CD4-positive, alpha-beta memory T cell (primary cell): ENCODE data around the gene LIG3. TPM values are rescaled to one million over a fixed set of nuclear protein-coding genes. Genes with fewer than 3 reads are reported as not detected.
"Not testable (repeated sequence)": the region's sequence is repeated elsewhere in the genome, so short reads cannot be mapped to it uniquely, and the experiment has no call there.

ENCODE experiments used
- CTCF ChIA-PET: fragments of 350-600 bp; sonication (Branson Sonifier 250); formaldehyde crosslinking; loops from one replicate; lab custom pipeline; 2021; ENCODE audit warnings: inconsistent platforms; ENCODE audit not compliant: partially characterized antibody; lab: Charles Lee
- POLR2A ChIA-PET: fragments of 350-600 bp; sonication (Branson Sonifier 250); formaldehyde crosslinking; loops from one replicate; lab custom pipeline; 2021; ENCODE audit not compliant: partially characterized antibody; lab: Charles Lee
- DNase-seq, 5 donors: peaks; one replicate each; pipeline versions ENCODE4 v3.0.0 to v3.0.0-alpha.2; 2020 to 2022; ENCODE audit warnings: mixed read lengths in 1 of 5
- H3K27ac ChIP-seq: one replicate; pipeline ENCODE4 v1.7.0; 2013; ENCODE audit warnings: low read depth, low read length
- H3K27me3 ChIP-seq: 2 replicates; pipeline ENCODE4 v1.7.0; 2013; ENCODE audit warnings: mild to moderate bottlenecking, low read length, moderate library complexity; ENCODE audit not compliant: insufficient read depth
- H3K36me3 ChIP-seq: 2 replicates; pipeline ENCODE4 v1.7.0; 2013; ENCODE audit warnings: mild to moderate bottlenecking, low read length, moderate library complexity; ENCODE audit not compliant: insufficient read depth
- H3K4me1 ChIP-seq: 2 replicates; pipeline ENCODE4 v1.7.0; 2013; ENCODE audit warnings: mild to moderate bottlenecking, low read length, moderate library complexity; ENCODE audit not compliant: insufficient read depth
- H3K4me3 ChIP-seq, 2 donors: one replicate each; pipeline ENCODE4 v1.7.0; 2013; ENCODE audit warnings: low read length in 2 of 2, mild to moderate bottlenecking in 1 of 2
- H3K9me3 ChIP-seq, 2 donors: one replicate each; pipeline ENCODE4 v1.7.0; 2013; ENCODE audit warnings: low read length in 2 of 2, control low read depth in 1 of 2; ENCODE audit not compliant: control insufficient read depth in 1 of 2
- H3K27ac Mint-ChIP-seq, 7 donors: one replicate each; pipeline ENCODE4 v1.8.0; 2020 to 2021; ENCODE audit warnings: mixed read lengths in 7 of 7, mild to moderate bottlenecking in 6 of 7, inconsistent platforms in 3 of 7, moderate library complexity in 3 of 7
- H3K27me3 Mint-ChIP-seq, 2 donors: one replicate each; pipeline ENCODE4 v1.8.0; 2020 to 2021; ENCODE audit warnings: mixed read lengths in 2 of 2
- H3K36me3 Mint-ChIP-seq, 2 donors: one replicate each; pipeline ENCODE4 v1.8.0; 2020 to 2021; ENCODE audit warnings: mixed read lengths in 2 of 2, inconsistent platforms in 1 of 2, mild to moderate bottlenecking in 1 of 2
- H3K4me1 Mint-ChIP-seq, 4 donors: one replicate each; pipeline ENCODE4 v1.8.0; 2020 to 2021; ENCODE audit warnings: mixed read lengths in 4 of 4, mild to moderate bottlenecking in 1 of 4
- H3K4me3 Mint-ChIP-seq, 8 donors: one replicate each; pipeline ENCODE4 v1.8.0; 2020 to 2021; ENCODE audit warnings: mixed read lengths in 8 of 8, mild to moderate bottlenecking in 7 of 8, moderate library complexity in 6 of 8, inconsistent platforms in 3 of 8
- H3K9me3 Mint-ChIP-seq, 8 donors: one replicate each; pipeline ENCODE4 v1.8.0; 2020 to 2021; ENCODE audit warnings: mixed read lengths in 8 of 8, mild to moderate bottlenecking in 5 of 8, inconsistent platforms in 3 of 8, moderate library complexity in 1 of 8
- intact Hi-C: fragments of 100-400 bp; cut with micrococcal nuclease; formaldehyde crosslinking; loops from one replicate; pipeline ENCODE4 v1.15.1; 2023
- polyA plus RNA-seq, 2 donors: library from polyadenylated mRNA; unstranded; fragments of 300-500 nt; fragmentation: Illumina TruSeq; gene quantifications; one replicate each; pipeline ENCODE4 v1.2.3, GENCODE V29; 2021
- total RNA-seq, 2 experiments: library from RNA; stranded (reverse); gene quantifications; one replicate each; pipeline ENCODE4 v1.2.3, GENCODE V29; 2021

The LIG3 gene
- total RNA-seq: 10 to 100 TPM; 41.9 to 50.8 TPM
- polyA plus RNA-seq: 10 to 100 TPM in 1 of 2 donors, 1 to 10 TPM in 1; 7.7 to 16.3 TPM

DNA sequence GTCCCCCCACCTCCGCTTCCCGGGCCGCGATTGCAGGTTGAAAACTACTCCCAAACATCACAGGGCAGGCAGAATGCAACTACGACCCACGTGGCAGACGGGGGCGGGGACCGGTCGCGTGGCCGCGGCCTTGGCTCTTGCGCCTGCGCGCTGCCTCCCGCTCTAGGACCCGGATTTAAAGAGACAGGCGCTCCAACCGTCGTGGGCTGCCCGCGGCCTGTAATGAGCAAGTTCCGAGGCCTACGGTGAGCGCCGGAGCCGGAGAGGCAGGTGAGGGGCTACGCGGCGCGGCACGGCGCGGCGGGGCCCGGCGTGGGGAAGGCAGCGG is at the start of gene LIG3:
Gene LIG3, plus strand, starts transcription at position 160 of the 328 bp plus-strand sequence. CDS start 2,494 bp downstream, outside the sequence.
- Mint-ChIP-seq H3K9me3 (no peaks in the 10 kb centered on the region), H3K27me3 (no peaks in the 10 kb centered on the region), H3K4me1 (peaks cover 38 to 53% (median 46%) of the 10 kb centered on the region in 4 donors), H3K4me3 (peak within 1 kb of the TSS; percentile 92 to 98 (median 94)), H3K36me3 (peaks cover 17 to 25% of the 10 kb centered on the region in 2 donors), H3K27ac (peak within 1 kb of the TSS; percentile 93 to 99 (median 98))
- POLR2A ChIA-PET: interaction anchor here (0.8 to 4.4 kb wide), 21 partner anchors 12 to 828 kb away, joined by 3 to 43 read pairs (median 5); partner anchors contain the start of genes CCT6B, NLE1, PEX12 and RAD51D
- DNase-seq: peak; percentile 92 to 95 (median 93)
- H3K4me3 ChIP-seq: peak within 1 kb of the TSS; percentile 53 to 68
- H3K27me3 ChIP-seq: no peaks in the 10 kb centered on the region
- H3K9me3 ChIP-seq: no peaks in the 10 kb centered on the region
- H3K27ac ChIP-seq: peak within 1 kb of the TSS; percentile 97
- intact Hi-C loops: loop anchor here (1.0 to 5.0 kb wide), 3 partner anchors 19 to 138 kb away; partner anchors contain the start of genes CCT6B, RFFL and ZNF830
- CTCF ChIA-PET: interaction anchor here (1.0 to 4.7 kb wide), 6 partner anchors 11 to 438 kb away, joined by 3 to 25 read pairs (median 11); partner anchors contain the start of genes RAD51D and RFFL
- H3K4me1 ChIP-seq: peaks cover 41% of the 10 kb centered on the region
- no peaks in the 10 kb centered on the region for H3K36me3 ChIP-seq

DNA sequence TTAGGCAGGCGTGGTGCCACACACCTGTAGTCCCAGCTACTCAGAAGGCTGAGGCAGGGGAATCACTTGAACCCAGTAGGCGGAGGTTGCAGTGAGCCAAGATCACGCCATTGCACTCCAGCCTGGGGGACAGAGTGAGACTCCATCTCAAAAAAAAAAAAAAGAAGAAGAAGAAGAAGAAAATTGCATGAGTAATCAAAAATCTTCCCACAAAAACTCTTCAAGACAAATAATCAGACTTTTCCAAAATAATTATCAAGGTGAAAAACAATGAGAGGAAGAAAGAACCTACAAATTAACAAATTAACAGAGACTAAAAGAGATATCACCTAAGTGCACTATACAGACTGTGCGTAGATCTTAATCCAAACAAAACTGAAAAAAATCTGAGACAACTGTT is 29.5 kb upstream of the LIG3 start:
- H3K4me1 Mint-ChIP-seq, H3K9me3 Mint-ChIP-seq, H3K27me3 Mint-ChIP-seq, H3K4me3 ChIP-seq, DNase-seq, H3K9me3 ChIP-seq, H3K36me3 ChIP-seq, H3K4me1 ChIP-seq, H3K4me3 Mint-ChIP-seq, H3K27me3 ChIP-seq, H3K36me3 Mint-ChIP-seq, H3K27ac ChIP-seq, intact Hi-C loops, H3K27ac Mint-ChIP-seq, CTCF ChIA-PET, POLR2A ChIA-PET: not testable (repeated sequence)

DNA sequence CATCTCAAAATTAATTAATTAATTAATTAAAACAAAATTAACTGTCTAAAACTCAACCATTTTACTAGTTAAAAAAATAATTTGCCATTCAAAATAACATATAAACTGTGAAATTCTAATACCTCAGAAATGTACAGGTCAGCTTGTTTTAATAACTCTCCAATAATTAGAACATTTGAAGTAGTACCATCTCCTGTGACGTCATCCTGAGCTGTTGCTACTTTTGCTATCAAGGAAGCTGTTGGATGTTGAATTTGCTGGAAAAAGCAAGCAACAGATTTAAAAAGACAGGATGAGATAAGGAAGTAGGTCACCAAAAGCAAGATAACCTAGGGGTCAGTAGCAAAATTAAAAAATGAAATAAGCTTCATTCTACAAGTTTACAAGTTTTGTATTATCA is 21.9 kb upstream of the LIG3 start:
- H3K27ac ChIP-seq: no peak overlapping the region
- DNase-seq: no peak
- ChIA-PET POLR2A (interaction anchor here (1.1 kb wide), 1 partner anchor 16 kb away, joined by 3 read pairs; no protein-coding TSS in a partner anchor), CTCF (interaction anchor here (0.5 to 1.0 kb wide), 2 partner anchors 76 to 131 kb away, joined by 3 to 4 read pairs; no protein-coding TSS in a partner anchor)
- Mint-ChIP-seq H3K4me3 (no peak overlapping the region), H3K36me3 (peaks cover 9 to 12% of the 10 kb centered on the region in 2 donors), H3K27me3 (peaks cover 0 to 4% of the 10 kb centered on the region in 2 donors), H3K27ac (no peak overlapping the region), H3K4me1 (peaks cover 13 to 27% (median 21%) of the 10 kb centered on the region in 4 donors), H3K9me3 (peaks cover 0 to 5% (median 0%) of the 10 kb centered on the region in 8 donors)
- H3K4me3 ChIP-seq: no peak overlapping the region
- H3K9me3 ChIP-seq: no peaks in the 10 kb centered on the region
- intact Hi-C loops: no loop called here
- peaks cover 20% of the 10 kb centered on the region for H3K4me1 ChIP-seq
- peaks cover under 1% of the 10 kb centered on the region for H3K36me3 ChIP-seq
- no peaks in the 10 kb centered on the region for H3K27me3 ChIP-seq

DNA sequence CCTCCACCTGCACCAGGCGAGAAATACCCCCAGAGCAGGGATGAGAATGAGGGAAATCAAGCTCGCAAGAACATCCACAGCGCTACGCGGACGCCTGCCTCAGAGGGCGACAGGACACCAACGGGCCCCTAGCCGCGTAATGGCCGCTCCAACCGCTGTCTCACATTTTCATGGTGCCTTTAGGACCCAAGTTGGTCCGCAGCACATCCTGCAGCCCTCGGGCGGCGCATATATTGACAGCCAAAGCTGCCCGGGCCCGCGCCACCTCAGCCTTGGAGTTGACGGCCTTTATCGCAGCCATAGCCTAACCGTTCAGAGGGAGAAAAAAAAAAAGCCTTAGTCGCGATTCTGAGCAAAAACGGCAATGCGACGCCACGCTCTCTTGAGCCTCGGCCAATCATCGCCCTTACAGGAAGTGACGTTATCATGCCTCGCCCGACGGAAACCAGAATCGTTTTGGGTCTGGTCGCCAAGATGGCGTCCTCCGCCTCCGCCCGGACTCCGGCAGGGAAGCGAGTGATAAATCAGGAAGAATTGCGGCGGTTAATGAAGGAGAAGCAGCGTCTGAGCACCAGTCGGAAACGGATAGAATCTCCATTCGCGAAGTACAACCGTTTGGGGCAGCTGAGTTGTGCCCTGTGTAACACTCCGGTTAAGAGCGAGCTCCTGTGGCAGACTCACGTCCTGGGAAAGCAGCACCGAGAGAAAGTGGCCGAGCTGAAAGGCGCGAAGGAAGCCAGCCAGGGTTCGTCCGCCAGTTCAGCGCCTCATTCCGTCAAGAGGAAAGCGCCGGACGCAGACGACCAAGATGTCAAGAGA is 19.0 kb upstream of the LIG3 start, which contains the start of the genes CCT6B and ZNF830:
Gene CCT6B, minus strand, starts transcription at position 368 of the 819 bp plus-strand sequence. Its CDS starts 67 bp downstream, at position 301.
Gene ZNF830, plus strand, starts transcription at position 448 of the 819 bp plus-strand sequence. Its CDS starts 27 bp downstream, at position 475.
- no peaks in the 10 kb centered on the region for H3K27me3 ChIP-seq
- H3K27ac ChIP-seq: peak within 1 kb of the TSS; percentile 86
- peaks cover 0 to 4% of the 10 kb centered on the region in 2 donors for H3K27me3 Mint-ChIP-seq
- peak within 1 kb of the TSS; percentile 100 for H3K4me3 Mint-ChIP-seq
- peaks cover 0 to 5% (median 0%) of the 10 kb centered on the region in 8 donors for H3K9me3 Mint-ChIP-seq
- H3K36me3 ChIP-seq: peaks cover 24% of the 10 kb centered on the region
- no peaks in the 10 kb centered on the region for H3K9me3 ChIP-seq
- peaks cover 22 to 33% of the 10 kb centered on the region in 2 donors for H3K36me3 Mint-ChIP-seq
- peak within 1 kb of the TSS; percentile 82 to 84 for H3K4me3 ChIP-seq
- DNase-seq: peak; percentile 90 to 95 (median 92)
- peaks cover 20% of the 10 kb centered on the region for H3K4me1 ChIP-seq
- intact Hi-C loops: loop anchor here (1.0 kb wide), 4 partner anchors 19 to 848 kb away; partner anchors contain the start of genes LIG3, RFFL and TAF15
- H3K4me1 Mint-ChIP-seq: peaks cover 17 to 38% (median 27%) of the 10 kb centered on the region in 4 donors
- ChIA-PET CTCF (interaction anchor here (1.1 to 1.2 kb wide), 3 partner anchors 35 to 803 kb away, joined by 3 to 6 read pairs (median 5); no protein-coding TSS in a partner anchor), POLR2A (interaction anchor here (0.6 to 2.5 kb wide), 17 partner anchors 9 to 625 kb away, joined by 3 to 43 read pairs (median 4); partner anchors contain the start of genes LIG3 and RFFL)
- H3K27ac Mint-ChIP-seq: peak within 1 kb of the TSS; percentile 97 to 100 (median 100)

DNA sequence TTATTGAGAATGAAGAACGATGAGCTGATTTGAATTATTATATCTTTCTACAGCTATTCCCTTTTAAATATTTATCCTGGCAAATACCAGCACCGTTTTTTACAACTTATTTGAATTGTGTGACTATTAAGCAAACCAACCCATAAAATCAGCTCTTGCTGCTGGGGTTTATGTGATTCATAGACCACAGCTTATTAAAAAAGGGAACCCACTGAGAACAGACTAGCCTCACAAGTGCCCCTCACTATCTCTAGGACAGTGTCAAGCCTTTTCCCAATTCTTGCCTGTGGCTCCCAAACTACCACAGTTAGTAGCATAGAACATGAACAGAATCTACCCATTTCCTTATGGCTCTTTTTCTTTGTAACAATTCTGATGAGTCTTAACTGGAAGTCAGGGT is 6.1 kb upstream of the LIG3 start:
- Histone ChIP-seq H3K27me3 (no peaks in the 10 kb centered on the region), H3K9me3 (no peaks in the 10 kb centered on the region), H3K27ac (no peak overlapping the region), H3K4me1 (no peaks in the 10 kb centered on the region), H3K4me3 (no peak overlapping the region), H3K36me3 (no peaks in the 10 kb centered on the region)
- Mint-ChIP-seq H3K9me3 (no peaks in the 10 kb centered on the region), H3K4me3 (no peak overlapping the region), H3K4me1 (peaks cover under 1 to 2% (median 2%) of the 10 kb centered on the region in 4 donors), H3K27ac (no peak overlapping the region), H3K36me3 (peaks cover 4 to 7% of the 10 kb centered on the region in 2 donors), H3K27me3 (no peaks in the 10 kb centered on the region)
- DNase-seq: no peak
- ChIA-PET CTCF (interaction anchor here (1.2 to 1.3 kb wide), 2 partner anchors 9 to 145 kb away, joined by 3 read pairs; no protein-coding TSS in a partner anchor), POLR2A (interaction anchor here (0.7 to 1.9 kb wide), 4 partner anchors 10 to 89 kb away, joined by 3 to 9 read pairs (median 5); partner anchors contain the start of genes CCT6B and ZNF830)
- intact Hi-C loops: no loop called here

DNA sequence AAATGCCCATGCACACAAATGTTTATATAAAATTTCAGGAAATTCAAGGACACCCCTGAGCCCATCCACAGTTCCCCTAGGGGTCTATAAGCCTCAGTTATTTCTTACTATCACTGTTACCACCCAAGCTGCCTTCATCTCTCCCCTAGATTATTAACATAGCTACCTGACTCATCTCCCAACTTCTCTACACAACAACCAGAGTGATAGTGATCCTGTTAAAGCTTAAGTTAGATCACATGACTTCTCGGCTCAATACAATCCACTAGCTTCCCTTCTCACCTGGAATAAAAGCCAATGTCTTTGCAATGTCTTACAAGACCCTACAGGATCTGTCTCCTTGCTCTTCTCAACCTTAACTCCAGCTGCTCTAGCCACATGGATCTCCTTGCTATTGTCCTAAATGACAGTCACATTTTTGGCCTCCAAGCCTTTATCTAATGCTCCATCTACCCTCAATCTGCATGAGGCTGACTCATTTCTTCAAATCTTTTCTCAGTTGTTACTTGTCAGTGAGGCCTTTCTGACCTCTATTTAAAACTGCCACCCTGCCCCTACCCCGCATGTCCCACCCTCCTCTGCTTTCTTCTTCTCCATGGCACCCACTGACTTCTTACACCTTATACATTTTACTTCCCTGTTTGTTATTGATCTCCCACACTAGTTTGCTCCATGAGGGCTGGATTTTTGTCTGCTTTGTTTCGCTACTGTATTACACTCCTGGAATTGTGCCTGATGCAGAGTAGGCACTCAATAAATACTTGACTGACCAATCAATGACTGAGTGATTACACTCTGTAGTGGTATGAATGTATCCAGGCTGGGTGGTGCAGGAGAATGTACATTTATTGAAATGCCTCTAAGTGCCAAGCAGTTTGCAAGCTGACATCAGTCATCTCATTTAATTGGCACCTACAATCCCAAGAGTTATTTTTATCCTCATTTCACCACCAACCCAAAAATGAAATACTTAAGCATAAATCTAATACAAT is 5.2 kb upstream of the LIG3 start:
- Histone ChIP-seq H3K9me3 (no peaks in the 10 kb centered on the region), H3K4me3 (no peak overlapping the region), H3K4me1 (peaks cover 9% of the 10 kb centered on the region), H3K36me3 (no peaks in the 10 kb centered on the region), H3K27ac (no peak overlapping the region), H3K27me3 (no peaks in the 10 kb centered on the region)
- Mint-ChIP-seq H3K9me3 (no peaks in the 10 kb centered on the region), H3K36me3 (peaks cover 0 to 5% of the 10 kb centered on the region in 2 donors), H3K4me1 (peaks cover 9 to 11% (median 10%) of the 10 kb centered on the region in 4 donors), H3K27ac (no peak overlapping the region), H3K4me3 (no peak overlapping the region), H3K27me3 (no peaks in the 10 kb centered on the region)
- CTCF ChIA-PET: interaction anchor here (1.2 to 1.3 kb wide), 2 partner anchors 10 to 144 kb away, joined by 3 read pairs; no protein-coding TSS in a partner anchor
- intact Hi-C loops: no loop called here
- POLR2A ChIA-PET: interaction anchor here (1.4 to 1.9 kb wide), 3 partner anchors 11 to 88 kb away, joined by 3 to 9 read pairs (median 7); partner anchors contain the start of genes CCT6B and ZNF830
- DNase-seq: no peak
